ENCODE results near the gene UBAP2.

UBAP2 gene

DNA sequence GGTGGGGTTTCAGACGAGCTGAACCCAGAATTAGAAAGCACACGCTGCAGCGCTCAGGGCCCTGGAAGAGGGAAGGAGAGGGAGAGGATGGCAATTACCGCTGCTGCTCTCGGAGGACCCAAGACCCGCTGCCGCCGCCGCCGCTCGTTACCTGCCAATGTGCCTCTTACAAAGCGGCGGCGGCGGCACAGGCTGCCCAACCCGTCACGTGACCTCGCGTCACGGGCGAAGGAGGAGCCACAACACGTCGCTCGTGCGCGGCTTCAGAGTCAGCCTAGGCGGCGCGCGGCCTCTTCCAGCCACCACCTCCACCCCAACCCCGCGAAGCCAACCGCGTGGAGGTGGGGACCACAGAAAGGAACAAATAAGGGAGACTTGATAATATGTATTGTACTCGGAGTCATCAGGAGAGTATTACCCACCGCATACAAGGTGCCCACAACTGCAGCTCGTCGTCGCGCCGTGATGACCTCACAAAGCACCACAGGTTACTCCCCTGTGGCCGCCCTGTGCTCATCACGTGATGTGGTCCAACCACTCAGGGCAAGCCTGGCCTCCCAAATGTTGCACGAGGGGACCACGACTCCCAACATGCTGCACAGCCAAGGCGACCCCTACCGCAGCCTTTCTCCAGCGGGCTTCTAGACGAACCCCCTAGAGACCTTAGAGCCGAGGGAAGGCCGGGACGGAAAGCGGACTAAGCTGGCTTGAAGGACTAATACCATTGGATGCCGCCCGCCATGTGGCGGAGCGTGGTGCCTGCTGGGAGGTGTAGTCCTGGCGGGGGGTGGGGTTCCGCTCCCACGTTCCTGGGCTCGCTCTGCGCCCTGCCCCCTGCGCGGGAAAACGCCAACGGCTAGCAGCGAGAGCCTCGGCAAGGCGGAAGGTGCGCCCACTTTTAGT lies at the start of gene UBAP2:
Gene UBAP2, minus strand, starts transcription at position 161 of the 903 bp plus-strand sequence. CDS start 31,739 bp downstream, outside the sequence.
- DNase-seq = peak; percentile 94 to 95

- DNase-seq = no peak
Measured at GRCh38 chr9:34098307-34098706, 49.6 kb upstream of the UBAP2 start.

GRCh38 chr9:34097865-34098264 lies 49.2 kb upstream of the UBAP2 start:
- DNase-seq = no peak

- no peak for DNase-seq
Measured at GRCh38 chr9:34096751-34097150, 48.1 kb upstream of the UBAP2 start.

- DNase-seq = no peak
Measured at GRCh38 chr9:34093578-34093977, 44.9 kb upstream of the UBAP2 start.

GRCh38 chr9:34089311-34089710 lies 40.6 kb upstream of the UBAP2 start:
- no peak for DNase-seq

- DNase-seq = no peak
Measured at GRCh38 chr9:34087370-34087769, 38.7 kb upstream of the UBAP2 start.

GRCh38 chr9:34086864-34087263 lies 38.2 kb upstream of the UBAP2 start:
- no peak for DNase-seq

DNA sequence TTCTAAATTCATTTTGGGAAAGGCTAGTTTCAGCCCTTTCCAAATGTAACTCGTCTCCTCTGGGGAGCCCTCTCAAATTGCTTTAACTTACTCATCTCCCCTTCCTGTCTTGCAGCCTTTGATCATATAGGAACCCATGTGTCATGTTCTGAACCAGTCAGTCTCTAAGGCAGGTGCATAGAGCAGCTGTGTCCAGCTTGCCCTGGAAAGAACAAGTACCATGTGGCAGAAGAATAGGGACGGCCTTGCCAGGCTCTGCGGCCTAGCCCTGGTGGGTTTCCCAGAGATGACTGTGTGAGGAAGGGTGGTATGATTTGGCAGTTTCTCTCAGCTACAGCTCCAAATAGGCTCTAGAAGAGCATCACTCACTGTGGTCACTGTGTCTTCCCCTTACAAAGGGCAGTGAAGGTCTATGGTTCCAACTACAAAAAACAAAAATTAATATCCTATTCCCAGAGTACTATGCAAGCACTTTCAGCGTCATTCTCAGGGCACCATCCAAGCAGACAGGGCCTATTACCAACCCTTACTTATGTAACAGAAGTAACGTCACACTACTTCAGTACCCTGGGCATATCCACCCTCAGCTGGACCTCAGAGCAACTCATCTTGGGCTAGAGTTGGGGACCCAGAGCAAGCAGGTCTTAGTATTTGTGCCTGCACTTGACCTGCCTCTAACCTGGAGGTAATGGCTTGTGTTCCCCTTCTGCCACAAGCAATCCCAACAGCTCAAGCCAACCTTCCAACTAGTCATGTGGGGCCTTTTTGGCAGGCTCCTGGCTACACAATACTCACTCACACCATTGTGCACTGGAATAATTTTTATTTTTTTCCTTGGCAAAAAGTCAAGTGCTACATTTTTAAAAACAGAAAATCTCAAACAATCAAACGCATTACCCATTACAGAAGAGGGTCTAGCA lies 37.2 kb upstream of the UBAP2 start:
- DNase-seq = no peak

DNA sequence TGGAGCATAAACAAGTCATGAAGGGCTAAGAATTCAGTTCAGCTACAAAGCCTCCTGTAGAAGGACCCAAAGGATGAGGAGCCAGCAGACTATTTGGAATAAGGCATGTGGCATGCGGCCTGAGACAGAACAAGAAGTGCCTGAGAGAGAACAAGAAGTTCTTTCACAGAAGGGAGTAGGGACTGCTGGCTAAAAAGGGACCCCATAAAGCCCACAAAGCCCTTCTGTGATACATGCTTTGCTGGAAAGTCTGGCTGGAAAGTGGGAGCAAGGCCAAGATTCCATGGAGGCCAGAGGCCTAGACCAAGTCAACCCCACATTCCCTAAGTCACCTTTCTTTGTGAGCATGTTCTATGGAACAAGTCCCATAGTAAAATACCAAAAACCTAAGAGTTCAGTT lies 35.9 kb upstream of the UBAP2 start:
- no peak for DNase-seq

- no peak for DNase-seq
Measured at GRCh38 chr9:34079181-34079580, 30.5 kb upstream of the UBAP2 start.

DNA sequence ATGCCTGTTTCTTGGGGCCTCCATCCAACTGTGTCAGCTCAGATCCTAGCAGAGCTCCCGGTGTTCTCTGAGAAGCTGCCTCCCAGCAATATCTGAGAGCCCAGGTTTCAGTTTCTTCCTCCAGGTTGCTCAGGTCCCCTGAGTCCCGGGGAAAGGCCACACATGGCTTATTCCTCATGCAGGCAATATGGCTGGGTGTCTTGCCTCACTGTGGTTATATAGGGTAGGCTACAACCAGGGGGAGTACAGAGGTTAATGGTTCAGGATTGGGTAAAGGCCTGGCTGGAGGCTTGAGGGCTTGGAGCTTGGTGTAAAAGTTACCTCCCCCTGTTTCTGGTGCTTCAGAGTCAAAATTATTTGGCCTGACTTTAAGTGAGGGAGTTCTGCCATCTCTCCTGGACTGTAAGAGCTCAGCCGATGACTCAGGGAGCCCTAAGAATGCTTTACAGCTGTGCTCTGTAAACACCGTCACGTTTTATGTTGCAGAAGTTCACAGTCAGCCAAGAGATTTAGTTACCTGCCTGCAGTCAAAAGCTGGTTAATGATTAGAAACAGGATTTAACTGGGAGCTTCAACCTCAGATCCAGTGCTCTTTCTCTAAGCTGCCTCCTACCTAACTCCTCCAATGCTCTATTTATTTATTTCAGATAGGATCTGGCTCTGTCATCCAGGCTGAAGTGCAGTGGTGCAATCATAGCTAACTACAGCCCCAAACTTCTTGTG lies 24.3 kb upstream of the UBAP2 start:
- DNase-seq = no peak

GRCh38 chr9:34072410-34072809 lies 23.7 kb upstream of the UBAP2 start:
- DNase-seq = no peak

DNA sequence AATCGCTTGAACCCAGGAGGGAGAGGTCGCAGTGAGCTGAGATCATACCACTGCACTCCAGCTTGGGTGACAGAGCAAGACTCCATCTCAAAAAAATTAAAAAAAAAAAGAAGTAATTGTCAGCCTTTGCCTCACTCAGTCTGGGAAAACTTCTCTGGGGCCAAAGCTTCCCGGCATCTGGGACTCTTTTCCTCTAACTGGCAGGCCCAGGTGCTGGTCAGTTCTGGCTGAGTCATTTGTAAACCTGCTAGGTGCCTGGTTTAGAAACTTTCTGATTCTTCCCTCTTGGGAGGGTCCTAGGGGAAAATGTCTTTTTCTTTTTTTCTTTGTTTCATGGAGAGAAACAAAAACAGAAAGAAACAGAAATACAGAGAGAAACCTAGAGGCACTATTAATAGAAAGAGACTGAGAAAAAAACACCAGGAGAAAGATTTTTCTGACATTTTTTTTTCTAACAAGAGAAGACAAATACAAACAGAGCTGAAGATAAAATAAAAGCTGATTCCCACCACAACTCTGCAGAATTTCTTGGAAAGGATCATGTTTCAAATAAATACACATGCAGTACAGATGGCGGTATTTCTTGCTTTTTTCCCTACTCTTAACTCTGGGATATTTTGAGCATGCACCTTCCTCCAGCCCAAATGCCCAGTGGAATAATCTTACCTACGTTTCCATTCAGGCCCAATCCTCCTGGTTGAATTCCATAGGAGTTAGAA lies 22.1 kb upstream of the UBAP2 start:
- DNase-seq = no peak

- DNase-seq = no peak
Measured at GRCh38 chr9:34069831-34070230, 21.1 kb upstream of the UBAP2 start.

DNA sequence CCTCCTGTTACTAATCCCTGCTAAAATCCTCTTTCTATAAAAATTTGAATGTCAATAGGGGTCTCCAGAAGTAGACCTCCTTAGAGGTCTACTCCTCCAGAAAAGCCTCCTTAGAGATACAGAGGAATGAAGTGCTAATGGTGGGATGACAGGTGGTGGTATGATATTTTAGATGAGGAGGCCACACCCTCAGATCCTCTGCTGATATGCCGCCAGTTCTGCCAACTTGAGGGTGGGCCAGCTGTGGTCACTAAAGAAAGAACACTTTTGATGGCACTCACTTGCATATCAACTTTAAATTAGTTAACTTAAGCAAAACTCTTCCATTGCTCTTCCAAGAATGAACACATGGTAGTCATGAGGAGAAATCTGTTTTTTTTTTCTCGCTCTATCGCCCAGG lies 16.9 kb upstream of the UBAP2 start:
- DNase-seq = no peak

DNA sequence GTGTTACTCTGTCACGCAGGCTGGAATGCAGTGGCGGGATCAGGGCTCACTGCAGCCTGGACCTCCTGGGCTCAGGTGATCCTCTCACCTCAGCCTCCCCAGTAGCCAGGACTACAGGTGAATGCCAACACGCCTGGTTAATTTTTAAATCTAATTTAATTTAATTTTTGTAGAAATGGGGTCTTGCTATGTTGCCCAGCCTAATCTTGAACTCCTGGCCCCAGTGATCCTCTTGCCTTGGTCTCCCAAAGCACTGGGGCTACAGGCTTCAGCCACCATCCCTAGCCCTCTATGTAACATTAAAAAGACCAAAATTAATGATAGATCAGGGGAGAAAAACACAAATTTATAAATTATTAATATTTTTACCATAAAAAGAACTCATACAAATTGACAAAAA lies 11.3 kb upstream of the UBAP2 start:
- DNase-seq = no peak

DNA sequence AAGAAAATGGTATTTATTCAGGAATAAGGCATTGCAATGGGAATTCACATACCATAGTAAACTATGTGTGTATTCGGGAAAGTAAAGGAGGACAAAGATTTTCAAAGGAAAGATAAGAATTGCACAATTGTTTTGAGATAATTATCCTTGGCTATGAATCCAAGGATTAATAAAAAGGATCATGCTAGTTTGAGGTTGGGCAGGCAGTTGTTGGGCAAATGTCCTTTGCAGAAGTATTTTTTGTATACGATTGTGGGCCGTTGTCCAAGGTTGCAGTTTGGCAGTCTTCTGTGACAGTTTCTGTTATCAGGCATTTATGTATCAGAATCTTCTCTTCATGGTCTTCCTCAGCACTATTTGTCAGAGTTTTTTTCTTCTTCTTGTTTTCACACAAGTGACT lies 10.6 kb upstream of the UBAP2 start:
- no peak for DNase-seq

DNA sequence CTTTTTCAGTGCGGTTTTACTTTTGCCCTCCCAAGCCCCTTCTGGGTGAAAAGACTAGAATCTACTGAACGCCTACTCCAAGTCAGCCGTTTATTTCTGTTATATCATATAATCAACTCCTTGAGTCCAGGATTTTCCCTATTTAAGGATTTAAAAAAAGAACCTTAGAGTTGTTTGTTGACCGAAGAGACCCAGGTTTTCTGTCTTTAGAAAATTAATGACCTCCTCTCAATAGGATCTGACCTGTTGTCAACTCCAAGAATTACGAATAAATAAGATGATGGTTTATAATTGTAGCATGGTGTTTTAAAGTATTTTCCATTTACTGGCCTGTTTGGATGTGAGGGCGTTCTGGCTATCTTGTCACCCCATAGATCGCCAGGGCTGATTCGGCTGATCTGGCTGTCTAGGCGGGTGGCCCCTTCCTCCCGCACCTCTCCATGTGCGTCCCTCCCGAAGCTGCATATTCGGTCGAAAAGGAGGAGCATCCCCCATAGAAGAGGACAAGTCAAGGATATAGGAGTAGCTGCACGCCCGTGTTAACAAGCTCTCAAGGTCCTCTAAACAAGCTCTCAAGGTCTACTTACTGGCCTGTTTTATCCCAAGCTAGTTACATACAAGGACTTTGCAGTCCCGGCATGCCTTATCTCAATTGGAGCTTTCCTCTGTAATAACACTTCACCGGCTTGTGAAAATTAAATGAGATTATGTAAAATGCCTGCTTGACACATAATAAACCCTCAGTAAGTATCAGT lies 1.1 kb upstream of the UBAP2 start:
- no peak for DNase-seq

DNA sequence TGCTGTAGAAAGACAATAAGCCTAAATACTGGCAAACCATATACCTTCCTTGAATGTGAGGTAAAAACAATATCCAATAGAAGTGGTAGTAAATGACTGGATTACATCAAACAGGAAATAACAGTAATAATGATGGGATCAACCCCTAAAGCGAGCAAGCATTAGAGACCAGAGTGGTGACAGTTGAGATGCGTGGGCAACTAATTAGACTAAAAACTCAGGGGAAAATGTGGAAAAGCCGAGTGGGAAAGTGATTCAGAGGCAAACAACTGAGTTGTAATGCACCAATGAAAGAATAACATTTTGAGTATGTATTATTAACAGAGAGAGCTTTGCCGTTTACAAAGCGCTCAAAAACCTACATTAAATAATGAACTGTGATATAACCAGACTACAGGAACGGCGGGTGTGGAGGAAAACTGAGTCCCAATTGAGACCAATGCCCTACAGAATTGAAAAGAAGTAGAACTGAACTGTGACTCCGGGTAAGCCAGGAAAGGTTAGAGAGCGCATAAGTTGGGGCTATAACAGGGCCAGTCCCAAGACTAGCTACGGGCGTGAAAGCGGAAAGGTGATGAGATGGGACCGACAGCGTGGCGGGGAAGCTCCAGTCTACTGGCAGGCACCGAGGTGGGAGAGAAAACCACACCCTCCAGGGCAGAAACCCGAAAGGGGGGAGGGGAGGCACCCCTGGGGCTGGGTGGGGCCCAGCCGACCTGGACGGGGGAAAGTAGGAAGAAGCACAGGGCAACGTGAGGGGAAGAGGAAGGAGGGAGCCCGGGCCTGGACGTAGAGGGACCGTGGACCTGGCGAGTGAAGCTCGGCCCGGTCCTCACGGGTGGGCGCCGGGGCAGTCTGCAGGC lies 592 bp downstream of the UBAP2 start:
- DNase-seq = peak; percentile 25 to 62

Measured in CD4-positive, alpha-beta T cell treated with Interferon alpha-2 for 1 hour (primary cell).